GM19025 (cell line): ENCODE data around the gene OR5H14.
"Not testable (repeated sequence)": the region's sequence is repeated elsewhere in the genome, so short reads cannot be mapped to it uniquely, and the experiment has no call there.

Experiments used
- ATAC-seq: cut with Tn5 transposase; IDR thresholded peaks from one replicate; pipeline ENCODE4 v1.9.1; 2021; ENCODE audit warnings: mild to moderate bottlenecking, low read depth, moderate library complexity; ENCODE audit not compliant: unreplicated experiment

Gene OR5H14

DNA sequence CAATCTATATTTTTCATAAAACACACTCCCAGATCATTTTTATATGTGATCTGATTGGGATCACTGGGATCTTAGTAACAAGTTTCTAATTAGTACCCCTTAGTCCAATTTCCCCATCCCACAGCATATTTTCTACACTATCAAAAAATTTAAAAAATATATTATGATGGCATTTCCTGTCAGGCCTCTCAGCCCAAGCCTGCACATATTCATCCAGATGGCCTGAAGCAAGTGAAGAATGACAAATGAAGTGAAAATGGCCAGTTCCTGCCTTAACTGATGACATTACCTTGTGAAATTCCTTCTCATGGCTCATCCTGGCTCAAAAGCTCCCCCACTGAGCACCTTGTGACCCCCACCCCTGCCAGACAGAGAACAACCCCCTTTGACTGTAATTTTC, 43.6 kb downstream of the OR5H14 start:
- not testable (repeated sequence) for ATAC-seq

DNA sequence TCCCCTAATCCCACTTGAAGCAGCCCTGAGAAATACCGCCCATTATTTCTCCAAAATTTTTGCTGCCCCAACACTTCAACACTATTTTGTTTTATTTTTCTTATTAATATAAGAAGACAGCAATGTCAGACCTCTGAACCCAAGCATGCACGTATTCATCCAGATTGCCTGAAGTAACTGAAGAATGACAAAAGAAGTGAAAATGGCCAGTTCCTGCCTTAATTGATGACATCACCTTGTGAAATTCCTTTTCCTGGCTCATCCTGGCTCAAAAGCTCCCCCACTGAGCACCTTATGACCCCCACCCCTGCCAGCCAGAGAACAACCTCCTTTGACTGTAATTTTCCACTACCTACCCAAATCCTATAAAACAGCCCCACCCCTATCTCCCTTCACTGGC, 49.0 kb downstream of the OR5H14 start:
- ATAC-seq: not testable (repeated sequence)

DNA sequence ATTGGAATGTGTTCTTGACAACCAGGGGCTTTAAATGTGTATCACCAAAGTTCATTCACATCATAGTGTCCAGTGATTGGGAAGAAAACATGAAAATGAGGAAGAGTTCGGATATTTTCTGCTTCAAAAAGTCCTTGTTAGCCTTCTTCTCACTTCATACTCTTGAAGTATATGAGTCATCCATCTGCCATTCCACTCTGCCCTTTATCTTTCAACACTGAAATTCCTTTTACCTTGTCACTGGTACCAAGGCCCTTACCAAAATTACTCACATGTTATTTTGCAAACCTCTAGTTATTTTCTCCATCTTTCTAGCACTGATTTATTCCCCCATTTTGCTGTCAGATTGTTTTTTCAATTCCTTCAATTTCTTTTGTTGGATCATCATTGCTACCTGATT, 51.7 kb downstream of the OR5H14 start:
- no peak for ATAC-seq
